Measurements from ENCODE around the gene SEMA6A.
A peak's percentile ranks its signal among the peaks of the same experiment; 100 is the strongest.

The SEMA6A gene

DNA sequence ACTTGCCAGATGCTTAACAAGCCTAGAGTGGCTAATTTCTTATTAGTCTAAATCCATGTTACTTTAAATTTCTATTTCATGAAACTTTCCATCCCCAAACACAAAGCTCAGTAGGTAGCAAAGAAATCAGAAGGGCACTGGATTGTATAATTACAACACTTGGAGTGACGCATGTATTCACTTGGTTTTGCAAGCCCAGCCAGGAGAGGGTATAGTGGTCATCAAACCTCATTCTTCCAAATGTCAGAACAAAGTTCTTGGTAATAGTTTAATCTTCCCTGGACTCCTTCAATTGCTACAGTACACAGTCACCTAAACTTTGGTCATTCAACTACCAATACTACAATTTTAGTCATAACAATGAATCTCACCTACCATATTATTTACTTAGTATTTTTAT is 112.1 kb downstream of the SEMA6A start:
- POLR2A ChIA-PET, result no interaction called here
- TF ChIP-seq, protein P1, sequence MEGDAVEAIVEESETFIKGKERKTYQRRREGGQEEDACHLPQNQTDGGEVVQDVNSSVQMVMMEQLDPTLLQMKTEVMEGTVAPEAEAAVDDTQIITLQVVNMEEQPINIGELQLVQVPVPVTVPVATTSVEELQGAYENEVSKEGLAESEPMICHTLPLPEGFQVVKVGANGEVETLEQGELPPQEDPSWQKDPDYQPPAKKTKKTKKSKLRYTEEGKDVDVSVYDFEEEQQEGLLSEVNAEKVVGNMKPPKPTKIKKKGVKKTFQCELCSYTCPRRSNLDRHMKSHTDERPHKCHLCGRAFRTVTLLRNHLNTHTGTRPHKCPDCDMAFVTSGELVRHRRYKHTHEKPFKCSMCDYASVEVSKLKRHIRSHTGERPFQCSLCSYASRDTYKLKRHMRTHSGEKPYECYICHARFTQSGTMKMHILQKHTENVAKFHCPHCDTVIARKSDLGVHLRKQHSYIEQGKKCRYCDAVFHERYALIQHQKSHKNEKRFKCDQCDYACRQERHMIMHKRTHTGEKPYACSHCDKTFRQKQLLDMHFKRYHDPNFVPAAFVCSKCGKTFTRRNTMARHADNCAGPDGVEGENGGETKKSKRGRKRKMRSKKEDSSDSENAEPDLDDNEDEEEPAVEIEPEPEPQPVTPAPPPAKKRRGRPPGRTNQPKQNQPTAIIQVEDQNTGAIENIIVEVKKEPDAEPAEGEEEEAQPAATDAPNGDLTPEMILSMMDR (IDR thresholded peaks at IDR 0.05; ENCODE audit: insufficient read depth, low read length, missing control alignments), result no peak
- no peak overlapping the region for H3K4me3 ChIP-seq (ENCODE audit: low read depth, low read length)
- CTCF ChIA-PET, result no interaction called here
- no peak for DNase-seq (ENCODE audit: low read depth, low spot score)

DNA sequence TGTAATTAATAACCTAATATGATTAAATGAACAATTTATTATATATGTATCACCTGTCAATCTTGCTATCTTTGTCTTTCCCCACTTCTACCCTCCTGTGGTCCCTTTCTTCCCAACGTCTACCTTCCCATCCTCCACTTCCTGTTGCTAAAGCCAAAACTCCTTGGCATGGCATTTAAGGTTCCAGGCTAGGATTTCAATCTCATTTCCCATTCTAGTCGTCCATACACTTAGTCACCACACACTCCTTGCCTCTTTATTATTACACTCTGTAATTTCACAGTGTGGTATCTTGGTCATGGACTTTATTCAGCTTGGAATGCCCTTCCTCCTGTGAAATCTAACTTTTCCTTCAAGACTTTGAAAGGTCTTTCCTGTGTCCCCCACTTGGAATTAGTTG is 115.3 kb downstream of the SEMA6A start:
- no peak for DNase-seq (ENCODE audit: low read depth, low spot score)
- no peak overlapping the region for H3K4me3 ChIP-seq (ENCODE audit: low read depth, low read length)
- POLR2A ChIA-PET, result no interaction called here
- CTCF ChIA-PET, result no interaction called here
- TF ChIP-seq, protein P1 (IDR thresholded peaks at IDR 0.05; ENCODE audit: insufficient read depth, low read length, missing control alignments), result no peak

DNA sequence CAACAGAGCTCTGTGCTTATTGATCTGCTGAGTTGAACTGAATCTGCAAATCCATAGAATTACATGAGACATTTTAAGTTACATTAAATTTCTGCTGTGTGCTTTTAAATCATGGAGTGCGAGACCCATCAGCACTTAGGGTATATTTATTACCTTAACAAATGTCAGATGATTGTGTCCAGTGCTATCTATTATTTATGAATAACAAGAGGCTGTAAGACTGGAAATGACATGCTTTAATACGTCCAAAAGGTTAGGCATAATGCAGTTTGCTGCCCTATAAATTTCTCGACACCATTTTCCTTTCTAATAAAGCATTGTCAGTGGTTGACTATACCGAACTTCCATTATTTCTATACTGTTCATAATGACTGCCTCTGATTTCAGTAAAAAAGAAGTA is 117.6 kb downstream of the SEMA6A start:
- CTCF ChIA-PET, result no interaction called here
- DNase-seq (ENCODE audit: low read depth, low spot score), result no peak
- POLR2A ChIA-PET, result no interaction called here
- no peak overlapping the region for H3K4me3 ChIP-seq (ENCODE audit: low read depth, low read length)
- TF ChIP-seq, protein P1 (IDR thresholded peaks at IDR 0.05; ENCODE audit: insufficient read depth, low read length, missing control alignments), result no peak

DNA sequence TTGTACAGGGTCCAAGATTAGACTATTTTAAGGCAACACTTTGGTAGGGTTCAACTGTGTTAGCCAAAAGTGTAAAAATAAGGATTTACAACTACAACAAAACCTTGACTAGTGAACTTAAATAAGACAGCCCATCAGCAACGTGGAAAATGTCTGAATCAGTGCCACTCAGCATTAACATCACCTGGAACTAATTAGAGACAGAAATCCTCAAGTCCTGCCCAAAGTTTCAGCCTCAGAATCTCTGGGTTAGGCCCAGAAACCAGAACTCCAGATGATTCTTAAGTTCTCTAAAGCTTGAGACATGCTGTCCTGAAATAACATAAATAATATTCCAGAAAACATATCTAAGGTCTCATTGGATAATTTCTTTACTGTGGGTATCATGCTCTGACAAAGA is 118.6 kb downstream of the SEMA6A start:
- CTCF ChIA-PET, result interaction anchor here (1.4 kb wide), 1 partner anchor 13 kb away, joined by 3 read pairs; no protein-coding TSS in a partner anchor
- H3K4me3 ChIP-seq (ENCODE audit: low read depth, low read length), result no peak overlapping the region
- TF ChIP-seq, protein P1 (IDR thresholded peaks at IDR 0.05; ENCODE audit: insufficient read depth, low read length, missing control alignments), result no peak
- DNase-seq (ENCODE audit: low read depth, low spot score), result no peak
- POLR2A ChIA-PET, result no interaction called here

DNA sequence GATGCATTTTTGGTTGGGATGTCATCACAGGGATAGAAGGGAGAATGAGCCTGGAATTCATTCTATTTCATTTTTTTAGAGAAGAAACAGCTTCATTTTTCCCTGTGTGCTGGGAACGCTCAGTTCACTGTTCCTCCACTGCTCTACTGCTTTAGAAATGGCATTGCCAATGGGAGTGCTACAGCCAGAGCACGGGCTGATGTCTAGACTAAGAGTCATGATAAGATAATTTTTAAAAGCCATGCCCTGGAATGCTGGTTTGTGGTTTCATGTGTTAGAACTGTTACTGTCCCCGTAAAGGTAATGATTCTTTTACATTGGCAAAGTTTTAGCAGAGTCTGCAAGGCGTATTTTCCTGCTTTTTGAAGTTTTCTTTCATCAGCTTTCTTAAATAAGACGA is 119.6 kb downstream of the SEMA6A start:
- DNase-seq (ENCODE audit: low read depth, low spot score), result no peak
- CTCF ChIA-PET, result interaction anchor here (1.4 kb wide), 1 partner anchor 14 kb away, joined by 3 read pairs; no protein-coding TSS in a partner anchor

DNA sequence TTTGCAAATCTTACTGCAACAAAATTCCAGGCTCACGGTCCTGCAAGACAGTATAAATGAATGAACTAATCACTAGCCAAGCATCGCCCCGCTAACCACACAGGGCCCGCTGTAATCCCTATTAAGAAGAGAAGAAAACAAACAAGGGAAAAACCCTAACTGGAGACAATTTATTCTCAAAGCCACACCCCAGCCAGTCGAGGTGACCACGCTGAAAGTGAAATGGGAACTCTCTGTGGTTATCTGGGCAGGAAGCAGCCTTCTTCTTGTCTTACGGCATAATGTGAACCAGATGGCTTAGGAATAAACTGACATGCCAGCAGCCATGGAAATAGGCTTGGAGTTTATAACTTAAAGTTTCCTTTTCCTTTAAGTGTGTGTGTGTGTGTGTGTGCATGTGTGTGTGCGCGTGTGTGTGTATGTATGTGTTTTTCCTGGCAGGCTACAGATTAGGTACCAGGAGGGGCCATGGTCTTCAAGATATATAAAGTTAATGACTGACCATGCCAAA is 120.2 kb downstream of the SEMA6A start:
- ChIA-PET POLR2A (interaction anchor here (1.1 kb wide), 1 partner anchor 11 kb away, joined by 4 read pairs; no protein-coding TSS in a partner anchor), CTCF (no interaction called here)
- DNase-seq (ENCODE audit: low read depth, low spot score), result peak; percentile 76
- peak overlapping the region; percentile 33 for H3K4me3 ChIP-seq (ENCODE audit: low read depth, low read length)
- TF ChIP-seq, protein P1 (IDR thresholded peaks at IDR 0.05; ENCODE audit: insufficient read depth, low read length, missing control alignments), result no peak

More for the DNA sequence above, 119.6 kb downstream of the SEMA6A start:
- no peak overlapping the region for H3K4me3 ChIP-seq (ENCODE audit: low read depth, low read length)
- TF ChIP-seq, protein P1 (IDR thresholded peaks at IDR 0.05; ENCODE audit: insufficient read depth, low read length, missing control alignments), result no peak
- POLR2A ChIA-PET, result no interaction called here

Measured in AG04449 (cell line).